ENCODE results near the gene RNF157.
A peak's percentile ranks its signal among the peaks of the same experiment; 100 is the strongest.

GRCh38 chr17:76182016-76182764 lies 58.1 kb downstream of the RNF157 start:
- TF ChIP-seq POLR2A (IDR thresholded peaks at IDR 0.05) = no peak
- TF ChIP-seq CTCF (IDR thresholded peaks at IDR 0.05) = peak; percentile 66 to 84 (median 80)
- no peak for TF ChIP-seq POLR2AphosphoS5 (IDR thresholded peaks at IDR 0.05; ENCODE audit: insufficient read depth in 1 of 2, low read depth in 1 of 2)
